Lung (tissue), 12 donors: Measurements from ENCODE around the gene CAMKK2. TPM values are rescaled to one million over a fixed set of nuclear protein-coding genes. Genes with fewer than 3 reads are reported as not detected.

ENCODE experiments used
- ATAC-seq: fragments of 200-7000 bp; cut with Tn5 transposase; one replicate; pipeline ENCODE4 v1.9.1; 2020; ENCODE audit warnings: moderate number of reproducible peaks; ENCODE audit not compliant: insufficient read depth, low FRiP score
- DNase-seq, 3 donors: peaks; one replicate each; pipeline ENCODE4 v3.0.0-alpha.2; 2013 to 2017
- H3K27ac ChIP-seq, 2 donors: one replicate each; pipeline ENCODE4 v1.5.1; 2013; ENCODE audit warnings: mild to moderate bottlenecking in 2 of 2, moderate library complexity in 2 of 2, control low read depth in 1 of 2, inconsistent platforms in 1 of 2, low read depth in 1 of 2, low read length in 1 of 2
- H3K27me3 ChIP-seq, 3 donors: one replicate each; pipeline ENCODE4 v1.5.1; 2013; ENCODE audit warnings: low read length in 2 of 3; ENCODE audit not compliant: control insufficient read depth in 3 of 3, insufficient read depth in 3 of 3
- H3K36me3 ChIP-seq, 4 donors: one replicate each; pipeline ENCODE4 v1.5.1; 2013; ENCODE audit warnings: low read length in 4 of 4, mild to moderate bottlenecking in 1 of 4, moderate library complexity in 1 of 4; ENCODE audit not compliant: control insufficient read depth in 4 of 4, insufficient read depth in 4 of 4
- H3K4me1 ChIP-seq, 5 donors: one replicate each; pipeline ENCODE4 v1.5.1; 2013; ENCODE audit warnings: low read length in 5 of 5, mild to moderate bottlenecking in 2 of 5, moderate library complexity in 1 of 5; ENCODE audit not compliant: control insufficient read depth in 5 of 5, insufficient read depth in 5 of 5
- H3K4me3 ChIP-seq: one replicate; pipeline ENCODE4 v1.5.1; 2013; ENCODE audit warnings: mild to moderate bottlenecking, control low read depth, moderate library complexity
- H3K9ac ChIP-seq, 2 donors: one replicate each; pipeline ENCODE4 v1.5.1; 2013; ENCODE audit warnings: low read length in 2 of 2, control low read depth in 1 of 2; ENCODE audit not compliant: insufficient read depth in 1 of 2
- H3K9me3 ChIP-seq, 4 donors: one replicate each; pipeline ENCODE4 v1.5.1; 2013; ENCODE audit warnings: low read length in 3 of 4, mild to moderate bottlenecking in 1 of 4, moderate library complexity in 1 of 4; ENCODE audit not compliant: control insufficient read depth in 4 of 4, insufficient read depth in 3 of 4
- CTCF ChIP-seq: IDR thresholded peaks from 2 replicates; pipeline ENCODE4 v1.5.1; 2012; ENCODE audit warnings: mild to moderate bottlenecking; ENCODE audit errors: control extremely low read depth, extremely low read depth
- WGBS, 2 donors: extraction: QIAGEN DNeasy Blood & Tissue Kit; methylation state at CpG; one replicate each; pipeline ENCODE4 v1.1.7; 2013; 5-methylcytosine and 5-hydroxymethylcytosine counted together
- polyA plus RNA-seq, 2 donors: library from polyadenylated mRNA; stranded (reverse); fragments of 200-250 nt; gene quantifications; one replicate each; pipeline ENCODE4 v1.2.1, GENCODE V29; 2013
- total RNA-seq, 2 donors: library from RNA; depleted of rRNA in 1 of 2; stranded (reverse); fragments of >200 nt in 1 of 2; gene quantifications; one replicate each; pipeline ENCODE4 v1.2.1, GENCODE V29; 2014 to 2021
- donor health status: control.
- donor health status: control.
- donor health status: Bipolar disorder and iron deficiency.
- donor health status: healthy.
- donor health status: DM: yes; HTN: yes; CAD: no.

The CAMKK2 gene
- total and polyA plus RNA-seq, 4 donors: 12.0 to 46.3 (median 36.0) TPM

GRCh38 chr12:121304306-121304705, 7.8 kb upstream of the CAMKK2 start:
- no peak for TF ChIP-seq CTCF
- ATAC-seq: no peak
- Histone ChIP-seq H3K9ac (no peak overlapping the region), H3K4me1 (no peaks in the 10 kb centered on the region), H3K36me3 (peaks cover 0 to 8% (median 3%) of the 10 kb centered on the region in 4 donors), H3K27me3 (no peaks in the 10 kb centered on the region), H3K9me3 (no peaks in the 10 kb centered on the region), H3K4me3 (no peak overlapping the region), H3K27ac (no peak overlapping the region)
- DNase-seq: no peak
- WGBS, 2 donors: 84 to 95% methylated on average over 4 of the region's 4 CpGs

GRCh38 chr12:121301876-121302275, 5.4 kb upstream of the CAMKK2 start:
- no peak overlapping the region for H3K9ac ChIP-seq
- H3K4me1 ChIP-seq: peaks cover 0 to 7% (median 0%) of the 10 kb centered on the region in 5 donors
- H3K36me3 ChIP-seq: no peaks in the 10 kb centered on the region
- H3K27me3 ChIP-seq: no peaks in the 10 kb centered on the region
- TF ChIP-seq CTCF: no peak
- DNase-seq: no peak
- no peak for ATAC-seq
- H3K27ac ChIP-seq: no peak overlapping the region
- no peaks in the 10 kb centered on the region for H3K9me3 ChIP-seq
- 17 to 47% methylated on average over 4 of the region's 4 CpGs for WGBS, 2 donors
- no peak overlapping the region for H3K4me3 ChIP-seq

GRCh38 chr12:121300083-121300819, 3.7 kb upstream of the CAMKK2 start:
- H3K9me3 ChIP-seq: no peaks in the 10 kb centered on the region
- DNase-seq (peak in 1 of 3 donors; percentile 22), ATAC-seq (no peak)
- TF ChIP-seq CTCF: no peak
- no peak overlapping the region for H3K9ac ChIP-seq
- H3K27me3 ChIP-seq: no peaks in the 10 kb centered on the region
- no peak overlapping the region for H3K4me3 ChIP-seq
- peaks cover 0 to 16% (median 2%) of the 10 kb centered on the region in 5 donors for H3K4me1 ChIP-seq
- no peaks in the 10 kb centered on the region for H3K36me3 ChIP-seq
- 66 to 68% methylated on average over 4 of the region's 4 CpGs for WGBS, 2 donors
- no peak overlapping the region for H3K27ac ChIP-seq
